Progenitor cell of endocrine pancreas (in vitro differentiated cells): ENCODE results near the gene SDHAF1. TPM values are rescaled to one million over a fixed set of nuclear protein-coding genes. Genes with fewer than 3 reads are reported as not detected.
"Not testable (repeated sequence)": the region's sequence is repeated elsewhere in the genome, so short reads cannot be mapped to it uniquely, and the experiment has no call there.

Experiments
- DNase-seq: peaks from one replicate; pipeline ENCODE4 v3.0.0; 2021; ENCODE audit warnings: low spot score; ENCODE audit not compliant: unreplicated experiment
- H3K27ac Mint-ChIP-seq: 2 replicates; pipeline ENCODE4 v1.8.0; 2021; ENCODE audit warnings: mild to moderate bottlenecking, moderate library complexity, mixed read lengths
- H3K27me3 Mint-ChIP-seq: 2 replicates; pipeline ENCODE4 v1.8.0; 2021; ENCODE audit warnings: mixed read lengths
- H3K36me3 Mint-ChIP-seq: 2 replicates; pipeline ENCODE4 v1.8.0; 2022; ENCODE audit warnings: mixed read lengths; ENCODE audit not compliant: insufficient read depth
- H3K4me1 Mint-ChIP-seq: 2 replicates; pipeline ENCODE4 v1.8.0; 2021; ENCODE audit warnings: low read depth, mixed read lengths
- H3K4me3 Mint-ChIP-seq: 2 replicates; pipeline ENCODE4 v1.8.0; 2021; ENCODE audit warnings: low read depth, mild to moderate bottlenecking, moderate library complexity, mixed read lengths
- H3K9me3 Mint-ChIP-seq: 2 replicates; pipeline ENCODE4 v1.8.0; 2021; ENCODE audit warnings: low read depth, mixed read lengths
- CTCF ChIP-seq: fragments of 200-600 bp; sonication (generic); IDR thresholded peaks from one replicate; pipeline ENCODE4 v1.5.0; 2021; ENCODE audit warnings: antibody characterized with exemption, mild to moderate bottlenecking; ENCODE audit not compliant: unreplicated experiment
- long read RNA-seq: library from polyadenylated mRNA; unstranded; transcript quantifications from one replicate; pipeline ENCODE4 v2.0.0, GENCODE V29; 2020
- total RNA-seq: library from RNA; stranded (reverse); gene quantifications from 2 replicates; pipeline ENCODE4 v1.2.1, GENCODE V29; 2021

SDHAF1 gene
- 13.3 and 14.4 TPM in 2 replicates for total RNA-seq
- long read RNA-seq, partial matches to known transcripts, result 0 of 1 reads
- long read RNA-seq, other reads (novel, unspliced or antisense), result 0 of 1 reads

- no peak for TF ChIP-seq CTCF
- Mint-ChIP-seq H3K4me1 (peaks cover 11% of the 10 kb centered on the region), H3K36me3 (peaks cover 3% of the 10 kb centered on the region), H3K4me3 (peak within 1 kb of the TSS; percentile 79), H3K9me3 (no peaks in the 10 kb centered on the region), H3K27ac (peak within 1 kb of the TSS; percentile 98), H3K27me3 (peaks cover 4% of the 10 kb centered on the region)
- DNase-seq, result peak; percentile 85
Observed at GRCh38 chr19:35995048-35995993, at the start of gene SDHAF1. Gene SDHAF1 (plus strand): TSS chr19:35995188. CDS start chr19:35995275, 87 bp downstream.

- Mint-ChIP-seq H3K4me3 (no peak overlapping the region), H3K9me3 (no peaks in the 10 kb centered on the region)
Observed at GRCh38 chr19:35946203-35946602, 48.8 kb upstream of the SDHAF1 start.

GRCh38 chr19:35949131-35949530 lies 45.9 kb upstream of the SDHAF1 start:
- H3K36me3 Mint-ChIP-seq, result peaks cover 5% of the 10 kb centered on the region
- peaks cover 10% of the 10 kb centered on the region for H3K27me3 Mint-ChIP-seq

More at GRCh38 chr19:35946203-35946602, 48.8 kb upstream of the SDHAF1 start:
- no peak for DNase-seq
- no peak for TF ChIP-seq CTCF
- Mint-ChIP-seq H3K36me3 (peaks cover 16% of the 10 kb centered on the region), H3K4me1 (no peaks in the 10 kb centered on the region), H3K27ac (no peak overlapping the region), H3K27me3 (peaks cover 3% of the 10 kb centered on the region)

GRCh38 chr19:35955881-35956634 lies 38.9 kb upstream of the SDHAF1 start:
- no peak for DNase-seq
- Mint-ChIP-seq H3K9me3 (no peaks in the 10 kb centered on the region), H3K4me1 (no peaks in the 10 kb centered on the region), H3K36me3 (no peaks in the 10 kb centered on the region), H3K27me3 (peaks cover 52% of the 10 kb centered on the region), H3K27ac (no peak overlapping the region), H3K4me3 (no peak overlapping the region)
- no peak for TF ChIP-seq CTCF

More at GRCh38 chr19:35949131-35949530, 45.9 kb upstream of the SDHAF1 start:
- Mint-ChIP-seq H3K9me3 (no peaks in the 10 kb centered on the region), H3K4me1 (no peaks in the 10 kb centered on the region), H3K4me3 (no peak overlapping the region), H3K27ac (no peak overlapping the region)
- no peak for DNase-seq
- no peak for TF ChIP-seq CTCF

GRCh38 chr19:35957411-35957810 lies 37.6 kb upstream of the SDHAF1 start:
- not testable (repeated sequence) for H3K9me3 Mint-ChIP-seq, H3K27ac Mint-ChIP-seq
- peaks cover 61% of the 10 kb centered on the region for H3K27me3 Mint-ChIP-seq

More at GRCh38 chr19:35957411-35957810, 37.6 kb upstream of the SDHAF1 start:
- DNase-seq, H3K4me3 Mint-ChIP-seq, H3K4me1 Mint-ChIP-seq, H3K36me3 Mint-ChIP-seq: not testable (repeated sequence)
